WTC11 (cell line): ENCODE measurements around the gene CENPV.

ENCODE experiments used
- ARID4B ChIP-seq: sonication (generic); formaldehyde crosslinking; IDR thresholded peaks from 2 replicates; pipeline ENCODE4 v1.8.0; 2023; ENCODE audit warnings: missing genetic modification reagents, mild to moderate bottlenecking, borderline replicate concordance
- ATF3 ChIP-seq: sonication (generic); formaldehyde crosslinking; conservative IDR thresholded peaks from 2 replicates; pipeline ENCODE4 v1.8.1; 2022; ENCODE audit warnings: mild to moderate bottlenecking, missing genetic modification reagents
- CTCF ChIP-seq: fragments of 200-600 bp; IDR thresholded peaks from 2 replicates; pipeline ENCODE4 v1.8.0; 2022; ENCODE audit warnings: antibody characterized with exemption
- FOXP1 ChIP-seq: sonication (generic); formaldehyde crosslinking; IDR thresholded peaks from 2 replicates; pipeline ENCODE4 v1.8.0; 2022; ENCODE audit warnings: missing genetic modification reagents, mild to moderate bottlenecking, moderate library complexity, borderline replicate concordance
- HMGXB4 ChIP-seq: sonication (generic); formaldehyde crosslinking; IDR thresholded peaks from 2 replicates; pipeline ENCODE4 v1.8.1; 2023; ENCODE audit warnings: mild to moderate bottlenecking, moderate library complexity, missing genetic modification reagents
- JUN ChIP-seq: sonication (generic); formaldehyde crosslinking; IDR thresholded peaks from 2 replicates; pipeline ENCODE4 v1.8.0; 2023; ENCODE audit warnings: mild to moderate bottlenecking, missing genetic modification reagents
- MAX ChIP-seq: sonication (generic); formaldehyde crosslinking; IDR thresholded peaks from 2 replicates; pipeline ENCODE4 v1.8.0; 2022; ENCODE audit warnings: mild to moderate bottlenecking, missing genetic modification reagents
- MYBL2 ChIP-seq: sonication (generic); formaldehyde crosslinking; IDR thresholded peaks from 2 replicates; pipeline ENCODE4 v1.8.1; 2023; ENCODE audit warnings: mild to moderate bottlenecking, moderate library complexity, missing genetic modification reagents

- no peak for TF ChIP-seq ARID4B (CRISPR knock-in tag)
- TF ChIP-seq ATF3, result no peak
- TF ChIP-seq CTCF, result no peak
- TF ChIP-seq MAX (CRISPR knock-in tag), result no peak
- no peak for TF ChIP-seq FOXP1 (CRISPR knock-in tag)
- TF ChIP-seq JUN (CRISPR knock-in tag), result no peak
- no peak for TF ChIP-seq MYBL2 (CRISPR knock-in tag)
- no peak for TF ChIP-seq HMGXB4 (CRISPR knock-in tag)
Measured at GRCh38 chr17:16297367-16298139, 55.7 kb downstream of the CENPV start.
